HG03064 (cell line): ENCODE results near the gene EML6.
A peak's percentile ranks its signal among the peaks of the same experiment; 100 is the strongest.

Experiments
- ATAC-seq: cut with Tn5 transposase; IDR thresholded peaks from one replicate; pipeline ENCODE4 v1.9.1; 2021; ENCODE audit warnings: low read depth; ENCODE audit not compliant: unreplicated experiment

EML6 gene

DNA sequence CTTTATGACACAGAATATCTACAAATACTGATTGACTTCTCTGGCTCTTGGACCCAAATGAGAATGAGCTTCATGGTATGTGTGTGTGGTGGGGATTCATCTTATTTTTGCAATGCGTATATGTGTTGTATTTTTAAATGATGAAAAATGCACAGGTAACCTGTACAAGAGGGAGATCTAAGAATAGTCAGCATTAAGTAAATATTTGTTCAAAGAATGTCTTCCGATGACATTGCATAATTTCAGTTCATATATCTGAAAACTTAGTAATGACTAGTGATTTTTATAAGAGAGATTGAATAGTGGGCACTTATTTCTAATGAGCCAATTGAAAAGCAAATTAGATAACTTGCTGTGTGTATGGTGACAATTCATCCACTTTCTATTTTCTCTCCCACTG lies 66.4 kb downstream of the EML6 start:
- no peak for ATAC-seq

DNA sequence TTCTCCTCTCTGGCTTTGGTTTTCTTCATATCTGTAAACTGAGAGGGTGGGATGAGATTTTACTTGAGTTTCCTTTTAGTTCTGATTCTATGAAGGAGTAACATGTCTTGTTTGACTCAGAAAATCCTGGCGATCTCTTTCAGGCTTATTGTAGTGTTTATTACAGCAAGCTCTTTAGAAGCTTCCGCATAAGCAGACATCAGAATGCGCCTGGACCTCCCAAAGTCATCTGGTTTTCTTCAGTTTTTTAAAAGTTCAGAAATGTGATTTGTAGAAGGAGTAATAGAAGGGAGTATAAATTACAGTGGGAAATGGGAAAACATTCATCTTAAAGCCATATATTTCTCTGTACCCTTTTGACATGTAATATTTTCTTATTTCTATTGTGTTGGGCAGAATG lies 68.4 kb downstream of the EML6 start:
- no peak for ATAC-seq

DNA sequence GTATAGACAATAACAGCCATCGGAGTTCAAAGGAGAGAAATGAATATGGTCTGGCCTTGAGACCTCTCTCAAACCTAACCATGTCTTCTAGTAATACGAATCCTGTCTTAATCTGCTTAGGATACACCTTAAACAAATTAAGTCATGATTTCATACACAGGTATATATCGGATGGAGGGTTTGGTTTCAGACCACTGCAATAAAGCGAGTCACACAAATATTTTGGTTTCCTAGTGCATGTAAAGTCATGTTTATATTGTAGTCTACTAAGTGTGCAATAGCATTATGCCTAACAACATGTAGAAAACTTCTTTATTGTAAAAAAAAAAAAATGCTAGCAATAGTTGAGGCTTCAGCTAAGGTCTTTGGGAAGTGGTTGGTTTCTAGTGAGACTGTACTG lies 73.8 kb downstream of the EML6 start:
- no peak for ATAC-seq

DNA sequence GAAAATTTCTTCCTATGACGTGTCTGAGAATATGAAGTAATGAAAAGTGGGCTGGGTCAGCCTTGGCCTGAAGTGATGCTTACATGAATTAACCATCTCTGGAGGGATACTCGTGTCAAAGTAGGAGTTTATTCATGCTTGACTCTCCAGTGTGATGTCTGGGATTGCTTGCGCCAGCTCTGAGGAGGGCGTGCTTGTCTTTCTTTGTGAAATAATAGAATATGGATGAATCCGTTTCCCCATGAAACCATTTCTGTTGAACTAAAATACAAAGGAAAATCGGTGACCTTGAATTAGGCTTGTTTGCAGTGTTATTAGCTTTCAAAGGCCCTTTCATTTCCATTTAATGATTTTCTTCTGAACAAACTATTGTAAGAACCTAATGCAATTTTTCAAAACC lies 77.9 kb downstream of the EML6 start:
- ATAC-seq = no peak

DNA sequence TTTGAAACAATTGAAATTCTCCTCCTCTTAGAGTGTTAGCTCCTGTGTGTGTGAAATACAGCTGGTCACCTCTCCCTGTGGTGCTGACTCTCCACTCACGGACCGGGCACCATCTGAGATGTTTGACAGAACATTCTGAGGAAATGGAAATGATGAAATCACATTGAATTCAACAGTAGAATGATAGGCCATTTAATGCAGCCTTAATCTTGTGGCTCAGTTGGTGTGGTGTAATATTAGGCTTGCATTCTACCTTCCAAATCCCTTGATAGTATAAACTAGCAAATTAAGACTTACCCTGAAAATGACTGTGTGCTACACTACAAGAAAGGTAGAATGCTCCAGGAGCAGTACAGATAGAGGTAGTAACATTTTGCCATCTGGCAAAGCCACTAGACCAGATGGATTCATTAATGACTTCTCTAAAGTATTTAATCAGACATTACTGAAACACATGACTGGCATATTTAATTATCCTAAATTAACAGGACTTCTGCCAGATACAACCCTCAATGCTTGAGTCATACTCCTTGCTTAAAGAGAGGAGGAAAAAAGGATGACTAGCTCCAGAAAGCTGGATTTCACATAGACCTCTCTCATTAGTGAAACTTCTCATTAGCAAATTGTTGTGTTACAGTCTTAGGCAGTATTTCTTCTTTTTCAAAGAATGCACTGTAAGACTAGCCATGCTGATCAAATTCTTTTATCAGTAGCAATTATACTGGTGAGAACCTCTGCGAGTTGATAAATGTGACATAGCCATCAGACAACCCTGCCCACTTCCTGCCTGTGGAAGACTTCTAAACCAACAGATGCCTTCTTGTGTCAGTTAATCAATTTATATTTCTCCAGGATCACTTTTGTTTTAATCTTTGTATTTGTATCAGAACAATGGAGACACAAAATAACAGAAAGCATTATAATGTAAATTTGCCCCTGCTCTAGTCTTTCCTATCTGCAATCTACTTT lies 80.6 kb downstream of the EML6 start:
- no peak for ATAC-seq

DNA sequence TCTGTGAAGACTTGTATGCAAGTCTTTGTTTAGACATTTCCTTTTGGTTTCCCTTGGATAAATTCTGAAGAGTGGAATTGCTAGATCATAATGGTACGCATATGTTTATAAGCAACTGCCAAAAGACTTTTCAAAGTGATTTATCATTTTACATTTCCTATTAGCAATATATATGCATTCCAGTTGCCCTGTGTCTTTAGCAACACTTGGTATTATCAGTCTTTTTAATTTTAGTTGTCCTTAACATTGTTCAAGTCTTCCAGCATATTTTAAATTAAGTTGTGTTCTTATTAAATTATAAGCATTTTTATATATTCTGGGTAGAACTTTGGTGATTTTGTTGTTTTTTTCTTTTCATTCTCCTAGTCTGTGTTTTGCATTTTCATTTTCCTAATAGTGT lies 81.8 kb downstream of the EML6 start:
- ATAC-seq = no peak

DNA sequence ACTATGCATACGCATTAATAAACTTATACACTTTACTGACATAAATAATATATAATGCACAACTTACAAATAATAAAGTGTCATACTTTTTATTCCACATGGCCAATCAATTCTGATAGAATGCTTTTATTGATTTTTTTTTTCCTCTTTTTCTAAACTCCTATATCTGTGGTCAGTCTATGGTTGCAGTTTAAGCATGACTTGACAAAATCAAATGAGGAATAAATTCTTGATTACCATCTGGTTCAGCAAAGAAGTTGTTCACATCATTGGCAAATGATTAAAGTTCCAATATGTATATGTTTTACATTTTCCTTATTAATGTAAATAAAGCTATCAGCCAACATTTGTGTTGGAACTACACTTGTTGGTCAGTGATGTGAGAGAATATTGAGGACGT lies 83.5 kb downstream of the EML6 start:
- ATAC-seq = no peak

DNA sequence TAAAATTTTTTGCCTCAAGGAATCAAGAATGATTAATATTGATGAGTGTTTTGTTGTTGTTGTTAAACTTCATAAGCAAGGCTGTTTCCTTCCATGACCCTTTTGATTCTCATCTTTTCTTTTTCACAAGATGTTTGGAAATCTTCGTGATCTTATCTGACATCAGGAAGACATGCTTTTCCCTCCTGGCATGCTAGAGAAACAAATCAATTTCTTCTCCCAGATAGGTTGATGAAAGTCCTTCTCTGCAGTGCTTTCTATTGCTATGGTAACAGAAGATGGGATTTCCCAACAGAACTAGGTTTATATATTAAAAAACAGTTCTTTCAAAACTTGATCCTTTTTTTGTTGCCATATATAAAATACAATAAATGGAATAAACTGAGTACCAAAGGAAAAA lies 85.2 kb downstream of the EML6 start:
- no peak for ATAC-seq

DNA sequence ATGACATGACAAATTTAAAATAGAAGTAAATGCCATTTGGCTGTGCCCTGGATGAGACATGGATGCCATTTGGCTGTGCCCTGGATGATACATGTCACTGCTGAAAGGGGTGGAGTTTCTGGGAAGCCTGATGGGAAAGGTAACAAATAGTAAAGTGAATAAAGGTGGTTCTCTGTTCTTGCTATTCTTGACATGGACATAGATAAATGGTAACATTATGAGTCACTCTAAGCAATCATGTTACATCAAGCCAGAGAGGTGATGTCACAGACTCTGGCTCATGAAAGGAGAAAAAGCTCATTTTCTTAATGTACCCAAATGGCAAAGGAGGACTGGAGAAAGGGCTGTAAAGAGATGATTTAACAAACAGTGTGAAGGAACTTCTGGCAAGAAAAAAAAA lies 86.4 kb downstream of the EML6 start:
- ATAC-seq = no peak

DNA sequence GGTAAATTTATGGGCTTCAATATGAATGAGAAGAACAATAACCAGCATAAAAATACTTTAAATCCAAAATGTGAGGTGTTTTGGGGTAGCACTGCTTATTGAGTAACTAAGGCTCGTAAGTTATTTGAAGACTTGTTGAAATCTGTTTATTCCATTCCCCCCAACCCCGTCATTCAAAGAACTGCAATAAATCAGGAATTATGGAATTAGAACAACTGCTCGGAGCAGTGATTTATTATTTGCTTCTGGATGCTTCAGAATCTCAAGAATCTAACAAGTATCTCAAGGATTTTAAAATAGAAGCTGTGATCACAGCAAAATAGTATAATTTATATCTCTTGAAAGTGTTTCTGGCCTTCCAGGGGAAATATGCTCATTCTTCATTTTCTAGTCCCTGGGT lies 86.8 kb downstream of the EML6 start:
- ATAC-seq = no peak

DNA sequence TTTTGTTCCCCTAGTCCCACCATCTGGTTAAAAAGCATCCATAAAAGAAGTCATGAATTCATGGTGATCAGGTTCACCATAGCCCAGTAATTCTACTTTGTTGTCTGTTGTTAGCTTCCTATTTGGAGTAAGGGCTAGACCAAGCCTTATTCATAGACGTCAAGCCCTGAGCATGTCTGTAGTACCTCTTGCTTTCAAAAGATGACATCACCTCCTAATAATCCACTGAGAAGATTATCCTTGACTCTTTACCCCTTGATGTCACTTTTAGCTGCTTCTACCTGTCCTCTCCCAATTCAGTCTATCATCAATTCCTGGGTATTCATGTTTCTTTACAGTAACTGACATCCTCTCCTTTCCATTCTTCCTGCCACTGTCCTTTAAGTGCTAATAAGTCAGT lies 90.1 kb downstream of the EML6 start:
- no peak for ATAC-seq

DNA sequence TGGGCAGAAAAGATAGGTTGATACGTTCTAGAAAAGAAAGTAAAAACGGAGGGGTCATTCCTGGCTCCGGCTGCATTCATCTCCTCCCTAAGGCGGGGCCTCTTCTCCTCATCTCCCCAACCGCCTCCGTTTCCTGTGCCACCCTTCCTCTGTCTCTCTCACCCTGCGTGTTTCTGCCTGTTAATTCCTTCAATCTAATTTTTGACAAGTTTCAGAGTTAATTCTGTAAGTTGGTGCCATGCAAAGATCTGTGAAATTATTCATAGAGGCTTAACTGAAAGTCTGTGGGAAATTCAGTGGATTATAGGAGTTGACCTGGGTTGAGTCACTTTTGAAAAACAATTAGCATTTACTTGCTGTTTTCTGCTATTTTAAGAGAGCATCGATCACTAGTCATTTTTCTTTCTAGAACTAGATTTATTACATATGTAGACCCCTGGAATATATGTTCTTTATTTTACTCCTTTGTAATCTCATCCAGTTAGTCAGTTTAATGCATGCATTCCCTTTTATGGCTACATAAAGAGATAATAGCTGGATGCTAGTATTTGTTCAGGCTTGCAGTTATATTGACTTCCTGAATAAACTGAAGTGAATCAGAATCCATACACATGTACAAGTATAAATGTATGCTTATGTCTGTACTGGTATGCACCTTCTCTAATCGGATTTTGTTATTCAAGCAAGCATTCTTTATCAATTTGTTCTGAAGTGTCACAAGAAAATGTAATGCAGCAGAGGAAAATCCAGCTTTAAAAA lies 91.1 kb downstream of the EML6 start:
- no peak for ATAC-seq

DNA sequence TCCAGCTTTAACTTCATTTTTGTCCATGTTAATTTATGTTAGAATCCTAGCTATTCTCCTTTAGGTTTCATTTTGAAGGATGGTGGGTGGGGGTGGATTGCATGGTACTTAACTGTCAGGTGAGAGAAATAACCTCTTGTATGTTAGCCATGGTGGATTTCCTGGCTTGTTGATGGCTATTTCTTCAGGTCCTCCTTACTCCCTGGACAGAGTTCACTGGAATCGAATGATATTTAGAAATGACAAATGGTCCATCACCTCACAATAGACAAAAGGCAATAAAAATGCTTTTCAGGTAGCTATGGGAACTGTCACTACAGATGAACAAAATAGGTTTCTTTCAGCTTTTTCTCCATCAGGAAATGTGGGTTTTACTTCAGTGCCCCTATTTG lies 91.7 kb downstream of the EML6 start:
- no peak for ATAC-seq

DNA sequence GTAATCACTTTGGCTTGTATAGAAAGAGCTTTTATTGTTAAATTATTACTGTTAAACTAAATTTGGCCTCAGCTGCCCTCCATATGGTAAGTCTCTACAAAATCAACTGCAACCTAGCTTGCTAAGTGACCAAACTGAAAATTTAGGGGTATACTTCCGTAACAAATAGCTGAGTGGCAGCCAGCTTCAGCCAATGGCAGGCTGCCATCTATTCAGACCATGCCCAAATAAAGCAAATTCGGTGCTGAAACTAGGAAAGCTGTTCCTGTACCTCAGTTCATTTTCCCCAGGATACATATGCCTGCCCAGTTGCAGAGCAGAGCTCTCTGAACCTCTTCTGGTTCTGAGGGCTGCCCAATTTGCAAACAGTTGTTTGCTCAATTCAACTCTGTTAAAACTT lies 94.8 kb downstream of the EML6 start:
- ATAC-seq = no peak

DNA sequence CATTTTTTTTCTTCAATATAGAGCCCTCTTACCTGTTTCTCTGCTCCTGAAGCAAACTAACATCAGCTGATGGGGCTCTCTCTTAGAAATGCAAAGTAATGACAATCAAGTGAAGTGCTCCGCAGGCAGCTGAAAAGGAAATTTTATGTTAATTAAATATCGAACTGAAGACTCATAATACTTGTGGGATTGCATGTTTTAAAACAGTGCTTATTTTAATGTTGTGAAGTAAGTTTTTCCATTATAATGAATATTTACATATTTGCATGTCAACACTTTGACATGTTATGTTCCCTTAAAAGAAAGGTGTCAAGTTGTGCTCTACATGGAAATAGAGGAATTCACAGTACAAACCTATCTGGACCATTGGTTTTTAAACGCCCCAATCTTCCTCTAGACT lies 97.1 kb downstream of the EML6 start:
- no peak for ATAC-seq

DNA sequence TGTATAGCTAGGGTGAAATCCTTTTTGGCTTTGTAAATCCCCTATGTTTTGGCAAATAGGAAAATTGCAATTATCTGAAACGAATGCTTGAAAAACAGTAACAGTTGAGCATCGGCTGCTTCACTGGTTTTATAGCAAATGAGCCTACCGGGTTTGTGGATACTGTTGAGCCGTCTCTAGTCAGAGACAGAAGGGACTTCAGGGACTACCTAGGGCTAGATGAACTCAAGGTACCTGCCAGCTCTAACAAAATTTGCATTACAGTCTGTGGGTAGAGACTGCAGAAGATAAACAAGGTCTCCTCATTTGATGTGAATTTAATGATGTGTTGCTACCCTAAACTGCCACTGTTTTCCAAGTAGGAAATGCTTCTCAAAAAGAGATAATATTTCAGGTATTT lies 101.1 kb downstream of the EML6 start:
- ATAC-seq = no peak

DNA sequence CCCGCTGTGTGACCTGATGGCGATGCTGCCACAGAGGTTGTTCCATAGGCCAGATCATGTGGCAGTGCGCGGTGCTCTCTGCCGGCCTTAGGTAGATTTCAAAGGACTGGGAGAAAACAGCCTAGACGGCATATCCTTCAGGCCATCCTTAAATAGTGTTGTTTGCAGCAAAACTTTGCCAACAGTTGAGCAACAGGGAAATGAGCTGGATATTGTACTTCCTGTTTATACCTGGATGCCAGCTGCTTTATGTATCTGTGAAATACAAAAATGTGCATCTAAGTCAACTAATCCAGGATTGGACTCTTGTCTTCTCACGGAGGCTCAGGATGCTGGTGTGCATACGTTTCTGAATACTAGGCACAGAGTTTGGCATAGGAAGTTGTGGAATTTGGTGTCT lies 107.1 kb downstream of the EML6 start:
- no peak for ATAC-seq

DNA sequence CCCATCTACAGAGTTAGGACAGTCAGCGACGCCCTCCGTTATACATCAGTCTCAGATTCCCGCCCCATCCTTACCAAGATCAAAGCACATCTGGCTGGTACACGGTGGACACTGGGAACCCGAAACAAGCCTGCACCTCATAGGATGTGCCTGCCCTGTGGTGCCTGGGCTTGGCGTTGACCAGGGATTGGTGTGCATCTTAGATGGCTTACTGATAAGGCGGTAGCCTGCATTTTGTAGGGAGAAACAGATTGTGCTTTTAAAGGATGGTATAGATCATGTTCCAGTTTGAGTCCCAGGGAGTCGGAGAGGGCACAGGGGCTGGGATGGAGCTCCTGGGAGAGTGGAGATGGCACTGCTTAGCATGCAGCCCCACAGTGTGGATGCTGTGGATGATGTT lies 108.0 kb downstream of the EML6 start:
- no peak for ATAC-seq

DNA sequence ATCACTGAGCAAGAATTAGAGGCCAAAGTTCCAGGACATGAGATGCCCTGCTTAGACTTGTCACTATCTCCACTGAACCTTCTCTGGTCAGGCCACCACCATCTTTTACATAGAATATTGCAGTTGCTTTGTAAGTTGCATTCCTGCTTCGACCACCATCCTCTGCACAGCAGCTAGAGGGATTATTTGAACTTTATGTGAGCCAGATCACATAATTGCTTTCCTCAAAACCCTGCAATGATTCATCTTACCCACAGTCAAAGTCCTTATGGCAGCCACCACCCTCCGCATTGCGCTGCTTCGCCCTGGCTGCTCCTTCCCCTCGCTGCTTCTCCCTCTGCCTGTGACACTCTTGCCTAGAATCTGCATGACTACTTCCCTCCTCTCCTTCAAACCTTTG lies 111.3 kb downstream of the EML6 start:
- no peak for ATAC-seq

DNA sequence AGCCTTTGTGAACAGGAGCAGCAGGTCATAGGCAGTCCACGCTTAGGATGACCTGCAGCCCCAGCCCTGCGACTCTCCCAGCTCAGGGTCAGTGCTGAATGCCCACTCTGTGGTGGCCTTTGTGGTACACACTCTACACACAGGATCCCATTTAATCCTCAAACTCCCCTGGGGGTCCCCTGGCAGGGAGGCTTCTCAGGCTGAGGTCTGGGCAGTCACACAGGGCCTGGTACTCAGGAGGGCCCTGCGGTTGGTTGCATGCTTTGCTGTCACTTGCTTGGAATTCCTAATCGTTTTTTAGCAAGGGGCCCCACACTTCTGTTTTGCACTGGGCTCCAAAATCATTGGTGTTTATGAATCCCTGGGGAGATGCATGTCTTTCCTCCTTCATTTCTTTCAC lies 113.0 kb downstream of the EML6 start:
- ATAC-seq = no peak

DNA sequence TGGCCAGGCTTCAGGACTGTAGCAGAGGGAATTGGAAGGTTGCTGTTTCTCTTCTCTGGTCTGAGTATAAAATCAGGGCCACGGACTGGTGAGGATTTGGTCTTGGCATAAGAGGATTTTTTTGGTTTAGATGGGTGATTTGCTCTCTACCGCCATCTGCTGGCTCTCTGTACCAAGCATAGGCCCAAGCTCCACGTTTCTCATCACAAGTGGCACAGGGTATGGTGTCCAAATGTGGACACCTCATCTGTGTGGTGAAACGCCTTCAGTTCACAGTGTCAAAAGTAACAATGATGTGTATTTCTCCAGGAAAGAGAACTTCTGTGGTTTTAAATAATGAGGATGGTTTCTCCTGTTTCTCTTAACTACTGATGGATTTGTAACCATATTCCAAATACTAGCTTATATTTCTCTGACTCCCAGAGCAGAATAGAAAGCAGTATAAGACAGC lies 115.1 kb downstream of the EML6 start:
- ATAC-seq = peak; percentile 63
